ENCODE measurements around the gene DYNLT2.
"Not testable (repeated sequence)": the region's sequence is repeated elsewhere in the genome, so short reads cannot be mapped to it uniquely, and the experiment has no call there.

DYNLT2 gene

DNA sequence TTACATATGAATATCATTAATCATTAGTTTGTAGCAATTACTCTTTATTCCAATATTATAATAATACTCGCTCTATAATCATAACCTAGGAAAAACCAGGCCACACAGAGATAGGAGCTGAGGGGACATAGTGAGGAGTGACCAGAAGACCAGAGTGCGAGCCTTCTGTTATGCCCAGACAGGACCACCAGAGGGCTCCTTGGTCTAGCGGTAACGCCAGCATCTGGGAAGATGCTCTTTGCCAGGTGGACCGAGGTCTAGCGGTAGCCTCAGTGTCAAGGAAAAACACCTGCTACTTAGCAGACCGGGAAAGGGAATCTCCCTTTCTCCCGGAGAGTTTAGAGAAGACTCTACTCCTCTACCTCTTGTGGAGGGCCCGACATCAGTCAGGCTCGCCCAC, 54.3 kb downstream of the DYNLT2 start:
- not testable (repeated sequence) for H3K4me3 Mint-ChIP-seq; ATAC-seq (replicated peaks); H3K27ac Mint-ChIP-seq; H3K9me3 Mint-ChIP-seq; H3K4me1 Mint-ChIP-seq (ENCODE audit: low read depth in 2 of 2); DNase-seq; H3K27me3 Mint-ChIP-seq
- peaks cover 15% of the 10 kb centered on the region for H3K36me3 Mint-ChIP-seq (ENCODE audit: insufficient read depth)

DNA sequence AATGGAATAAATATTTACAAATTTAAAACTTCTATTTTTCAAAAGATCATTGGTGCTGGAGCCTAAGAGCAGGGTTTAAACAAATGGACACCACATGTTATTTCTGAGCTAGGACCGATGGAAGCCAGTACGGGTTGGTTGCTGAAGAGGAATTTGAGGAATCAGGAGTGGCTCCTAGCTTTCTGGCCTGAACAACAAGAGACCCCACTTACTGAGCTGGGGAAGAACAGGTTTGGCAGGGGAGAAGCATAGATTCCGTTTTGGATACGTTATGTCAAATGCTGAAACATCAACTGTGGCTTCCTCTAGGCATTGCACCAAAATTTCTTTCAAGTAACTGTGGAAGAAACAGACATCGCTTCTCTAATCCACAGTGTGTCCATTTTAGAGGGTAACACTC, 56.2 kb downstream of the DYNLT2 start:
- H3K36me3 Mint-ChIP-seq (ENCODE audit: insufficient read depth): peaks cover 5% of the 10 kb centered on the region
- peaks cover 7 to 12% of the 10 kb centered on the region in 2 donors for H3K4me1 Mint-ChIP-seq (ENCODE audit: low read depth in 2 of 2)
- no peak for DNase-seq
- no peaks in the 10 kb centered on the region for H3K9me3 Mint-ChIP-seq
- H3K27ac Mint-ChIP-seq: no peak overlapping the region
- no peak for ATAC-seq (replicated peaks)
- H3K4me3 Mint-ChIP-seq: no peak overlapping the region
- H3K27me3 Mint-ChIP-seq: no peaks in the 10 kb centered on the region

DNA sequence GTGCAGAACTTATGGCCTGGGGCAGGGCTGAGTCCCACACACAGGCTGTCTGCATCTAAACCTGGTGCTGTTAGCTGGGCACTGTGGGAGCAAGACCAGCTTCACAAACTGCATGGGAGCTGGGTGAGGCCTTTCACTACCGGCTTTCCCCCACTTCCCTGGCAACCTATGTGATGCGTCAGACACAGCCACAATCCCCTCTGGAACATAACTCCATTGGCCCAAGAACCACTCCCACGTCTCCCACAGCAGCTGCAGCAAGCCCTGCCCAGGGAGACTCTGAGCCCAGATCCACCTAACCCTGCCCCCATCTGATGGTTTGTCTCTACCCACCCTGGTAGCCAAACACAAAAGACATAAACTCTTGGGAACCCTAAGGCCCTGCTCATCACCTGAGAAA, 58.9 kb downstream of the DYNLT2 start:
- no peak for DNase-seq

DNA sequence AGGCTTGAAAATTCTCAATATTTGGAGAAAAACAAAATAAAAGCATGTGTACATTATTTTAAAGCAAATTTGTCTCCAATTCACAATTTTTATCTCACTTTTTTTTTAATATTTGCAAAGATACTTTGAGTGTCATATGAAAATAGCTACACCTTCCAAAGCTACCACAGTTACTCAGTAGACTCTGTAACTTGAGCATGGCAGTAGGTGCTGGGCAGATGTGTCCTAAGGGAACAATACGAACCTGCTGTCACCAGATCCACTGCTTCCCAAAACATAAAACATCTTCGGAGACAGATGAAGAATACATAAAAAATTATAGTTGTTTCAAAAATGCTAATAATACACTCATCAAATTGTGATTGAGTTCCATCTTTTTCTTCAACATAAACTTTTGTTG, 60.1 kb downstream of the DYNLT2 start:
- Mint-ChIP-seq H3K4me3 (no peak overlapping the region), H3K4me1 (ENCODE audit: low read depth in 2 of 2) (peaks cover 5 to 7% of the 10 kb centered on the region in 2 donors), H3K27ac (no peak overlapping the region), H3K9me3 (peaks cover 0 to 6% of the 10 kb centered on the region in 2 donors), H3K36me3 (ENCODE audit: insufficient read depth) (peaks cover 2% of the 10 kb centered on the region), H3K27me3 (no peaks in the 10 kb centered on the region)
- DNase-seq: no peak
- no peak for ATAC-seq (replicated peaks)

More for the DNA sequence above, 58.9 kb downstream of the DYNLT2 start:
- Mint-ChIP-seq H3K4me3 (no peak overlapping the region), H3K4me1 (ENCODE audit: low read depth in 2 of 2) (peaks cover 5 to 7% of the 10 kb centered on the region in 2 donors), H3K36me3 (ENCODE audit: insufficient read depth) (peaks cover 2% of the 10 kb centered on the region), H3K27me3 (no peaks in the 10 kb centered on the region), H3K27ac (peak overlapping the region in 1 of 2 donors; percentile 35), H3K9me3 (no peaks in the 10 kb centered on the region)
- ATAC-seq (replicated peaks): no peak
